ENCODE measurements around the gene LIPG. TPM values are rescaled to one million over a fixed set of nuclear protein-coding genes. Genes with fewer than 3 reads are reported as not detected.

The LIPG gene
- total RNA-seq, 2 donors from 2014 or later: 2.8 to 30.5 TPM

DNA sequence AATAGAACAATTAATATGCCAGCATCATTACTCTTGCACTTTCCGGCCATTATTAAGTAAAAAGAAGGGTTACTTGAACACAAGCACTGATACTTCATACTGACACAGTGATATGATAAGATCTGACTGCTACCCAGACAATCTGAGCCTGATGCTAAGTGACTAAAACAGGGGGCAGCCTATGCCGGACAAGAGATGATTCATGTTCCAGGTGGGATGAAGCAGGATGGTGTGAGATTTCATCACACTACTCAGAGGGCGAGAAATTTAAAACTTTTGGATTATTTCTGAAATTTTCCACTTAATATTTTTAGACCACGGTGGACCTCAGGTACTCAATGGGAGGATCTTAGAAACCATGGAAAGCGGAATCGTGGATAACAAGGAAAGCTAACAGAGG lies 61.7 kb downstream of the LIPG start:
- Histone ChIP-seq H3K4me3 (no peak overlapping the region), H3K9me3 (no peaks in the 10 kb centered on the region), H3K4me1 (ENCODE audit: control insufficient read depth in 1 of 2, low read depth in 2 of 2) (no peaks in the 10 kb centered on the region), H3K27ac (no peak overlapping the region), H3K27me3 (replicated peaks; ENCODE audit: insufficient read depth) (peaks cover 4% of the 10 kb centered on the region), H3K36me3 (no peaks in the 10 kb centered on the region)
- no peak for TF ChIP-seq CTCF (IDR thresholded peaks at IDR 0.05)
- DNase-seq (ENCODE audit: low spot score) (no peak), ATAC-seq (ENCODE audit: insufficient number of reproducible peaks, low FRiP score, low read depth) (no peak)

GRCh38 chr18:49625021-49625691 lies 63.3 kb downstream of the LIPG start:
- Histone ChIP-seq H3K27me3 (replicated peaks; ENCODE audit: insufficient read depth) (peaks cover 4% of the 10 kb centered on the region), H3K27ac (no peak overlapping the region), H3K36me3 (no peaks in the 10 kb centered on the region), H3K4me3 (no peak overlapping the region), H3K4me1 (ENCODE audit: control insufficient read depth in 1 of 2, low read depth in 2 of 2) (no peaks in the 10 kb centered on the region), H3K9me3 (no peaks in the 10 kb centered on the region)
- TF ChIP-seq CTCF (IDR thresholded peaks at IDR 0.05): no peak
- no peak for DNase-seq (ENCODE audit: low spot score)
- no peak for ATAC-seq (ENCODE audit: insufficient number of reproducible peaks, low FRiP score, low read depth)

- Histone ChIP-seq H3K36me3 (no peaks in the 10 kb centered on the region), H3K27ac (no peak overlapping the region), H3K27me3 (replicated peaks; ENCODE audit: insufficient read depth) (peaks cover 4% of the 10 kb centered on the region), H3K4me3 (no peak overlapping the region), H3K9me3 (no peaks in the 10 kb centered on the region), H3K4me1 (ENCODE audit: control insufficient read depth in 1 of 2, low read depth in 2 of 2) (no peaks in the 10 kb centered on the region)
- ATAC-seq (ENCODE audit: insufficient number of reproducible peaks, low FRiP score, low read depth): no peak
- no peak for DNase-seq (ENCODE audit: low spot score)
- TF ChIP-seq CTCF (IDR thresholded peaks at IDR 0.05): no peak
Observed at GRCh38 chr18:49626842-49627467, 65.1 kb downstream of the LIPG start.

DNA sequence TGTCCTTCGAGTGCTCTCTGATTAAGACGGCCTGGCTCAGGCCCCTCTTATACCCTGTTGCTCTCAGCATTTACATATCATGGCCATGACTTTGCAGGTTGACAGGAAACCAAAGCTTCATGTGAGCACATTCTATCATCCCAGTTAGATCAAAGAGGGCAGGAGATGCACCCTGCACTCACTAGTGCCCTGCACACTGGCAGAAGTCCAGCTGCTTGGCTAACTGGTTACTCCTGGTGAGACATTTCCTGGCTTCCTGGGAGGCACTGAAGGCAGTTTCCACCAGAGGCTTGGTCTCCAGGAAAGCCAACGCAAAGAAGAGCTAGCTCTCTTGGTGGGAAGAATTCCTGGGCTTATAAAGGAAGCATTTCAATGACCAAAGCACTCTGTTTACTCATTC lies 66.3 kb downstream of the LIPG start:
- H3K9me3 ChIP-seq: no peaks in the 10 kb centered on the region
- H3K27ac ChIP-seq: no peak overlapping the region
- no peaks in the 10 kb centered on the region for H3K27me3 ChIP-seq (replicated peaks; ENCODE audit: insufficient read depth)
- no peak for TF ChIP-seq CTCF (IDR thresholded peaks at IDR 0.05)
- no peaks in the 10 kb centered on the region for H3K36me3 ChIP-seq
- ATAC-seq (ENCODE audit: insufficient number of reproducible peaks, low FRiP score, low read depth) (no peak), DNase-seq (ENCODE audit: low spot score) (no peak)
- no peak overlapping the region for H3K4me3 ChIP-seq
- no peaks in the 10 kb centered on the region for H3K4me1 ChIP-seq (ENCODE audit: control insufficient read depth in 1 of 2, low read depth in 2 of 2)

- no peak overlapping the region for H3K27ac ChIP-seq
- ATAC-seq (ENCODE audit: insufficient number of reproducible peaks, low FRiP score, low read depth) (no peak), DNase-seq (ENCODE audit: low spot score) (no peak)
- H3K36me3 ChIP-seq: no peaks in the 10 kb centered on the region
- no peak for TF ChIP-seq CTCF (IDR thresholded peaks at IDR 0.05)
- H3K9me3 ChIP-seq: no peaks in the 10 kb centered on the region
- H3K4me3 ChIP-seq: no peak overlapping the region
- no peaks in the 10 kb centered on the region for H3K27me3 ChIP-seq (replicated peaks; ENCODE audit: insufficient read depth)
- no peaks in the 10 kb centered on the region for H3K4me1 ChIP-seq (ENCODE audit: control insufficient read depth in 1 of 2, low read depth in 2 of 2)
Observed at GRCh38 chr18:49628881-49629795, 67.3 kb downstream of the LIPG start.

Data from thoracic aorta (tissue), 2 donors.